Neural progenitor cell (in vitro differentiated cells): Measurements from ENCODE around the gene KNL1.

Experiments used
- EZH2 ChIP-seq: fragments of 200-600 bp; sonication (generic); IDR thresholded peaks from 2 replicates; pipeline ENCODE4 v1.6.1; 2017; ENCODE audit warnings: antibody characterized with exemption, mild to moderate bottlenecking, moderate library complexity
- EZH2phosphoT487 ChIP-seq: fragments of 200-600 bp; sonication (generic); IDR thresholded peaks from 2 replicates; pipeline ENCODE4 v1.6.1; 2017; ENCODE audit warnings: antibody characterized with exemption
- TF ChIP-seq, protein P1 (sequence below): fragments of 200-600 bp; sonication (generic); IDR thresholded peaks from 2 replicates; pipeline ENCODE4 v1.5.1; 2017; ENCODE audit warnings: antibody characterized with exemption, mild to moderate bottlenecking

DNA sequence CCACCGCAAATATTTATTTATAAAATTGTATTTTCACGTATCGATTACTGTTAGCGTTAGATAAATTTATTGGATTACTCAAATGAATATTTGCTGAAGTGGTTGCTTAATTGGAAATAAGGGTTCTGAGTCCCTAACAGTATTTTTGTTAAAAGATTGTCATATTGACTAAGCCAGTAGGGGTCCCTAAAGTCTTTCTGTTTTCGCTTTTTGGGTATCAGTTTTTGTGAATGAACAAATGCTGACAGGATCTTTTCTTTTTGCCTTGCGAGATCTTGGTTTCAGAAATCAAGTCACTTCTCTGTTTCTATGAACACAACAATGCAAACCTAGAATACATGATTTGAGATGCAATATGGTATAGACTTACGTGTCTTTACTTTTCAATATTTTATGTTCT lies 108.0 kb downstream of the KNL1 start:
- TF ChIP-seq, protein P1, sequence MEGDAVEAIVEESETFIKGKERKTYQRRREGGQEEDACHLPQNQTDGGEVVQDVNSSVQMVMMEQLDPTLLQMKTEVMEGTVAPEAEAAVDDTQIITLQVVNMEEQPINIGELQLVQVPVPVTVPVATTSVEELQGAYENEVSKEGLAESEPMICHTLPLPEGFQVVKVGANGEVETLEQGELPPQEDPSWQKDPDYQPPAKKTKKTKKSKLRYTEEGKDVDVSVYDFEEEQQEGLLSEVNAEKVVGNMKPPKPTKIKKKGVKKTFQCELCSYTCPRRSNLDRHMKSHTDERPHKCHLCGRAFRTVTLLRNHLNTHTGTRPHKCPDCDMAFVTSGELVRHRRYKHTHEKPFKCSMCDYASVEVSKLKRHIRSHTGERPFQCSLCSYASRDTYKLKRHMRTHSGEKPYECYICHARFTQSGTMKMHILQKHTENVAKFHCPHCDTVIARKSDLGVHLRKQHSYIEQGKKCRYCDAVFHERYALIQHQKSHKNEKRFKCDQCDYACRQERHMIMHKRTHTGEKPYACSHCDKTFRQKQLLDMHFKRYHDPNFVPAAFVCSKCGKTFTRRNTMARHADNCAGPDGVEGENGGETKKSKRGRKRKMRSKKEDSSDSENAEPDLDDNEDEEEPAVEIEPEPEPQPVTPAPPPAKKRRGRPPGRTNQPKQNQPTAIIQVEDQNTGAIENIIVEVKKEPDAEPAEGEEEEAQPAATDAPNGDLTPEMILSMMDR = peak; percentile 22
- TF ChIP-seq EZH2phosphoT487 = no peak
- TF ChIP-seq EZH2 = no peak
